Lower leg skin (tissue), 4 donors: ENCODE measurements around the gene TNFAIP8L3. TPM values are rescaled to one million over a fixed set of nuclear protein-coding genes. Genes with fewer than 3 reads are reported as not detected.

Experiments
- DNase-seq, 2 donors: peaks; one replicate each; pipeline ENCODE4 v3.0.0-alpha.2; 2019; ENCODE audit warnings: low spot score in 2 of 2
- H3K4me3 ChIP-seq: fragments of 200-600 bp; sonication (generic); 2 replicates; pipeline ENCODE4 v1.5.1; 2017; ENCODE audit warnings: mild to moderate bottlenecking, low read depth; ENCODE audit not compliant: poor library complexity, severe bottlenecking
- POLR2A ChIP-seq, 2 donors: fragments of 450-650 bp; IDR thresholded peaks; one replicate each; pipeline ENCODE4 v1.6.1; 2016 to 2017; ENCODE audit warnings: antibody characterized with exemption in 2 of 2, mild to moderate bottlenecking in 1 of 2, moderate library complexity in 1 of 2
- WGBS, 2 donors: methylation state at CpG; one replicate each; pipeline ENCODE4 v1.1.5; 2018; 5-methylcytosine and 5-hydroxymethylcytosine counted together
- intact Hi-C: fragments of 100-400 bp; cut with DNase I; formaldehyde crosslinking; loops from one replicate; pipeline ENCODE4 v1.15.0; 2023; ENCODE audit warnings: low total_unique reads
- total RNA-seq, 4 donors: library from RNA; depleted of rRNA; stranded (reverse); fragments of >200 nt; gene quantifications; one replicate each; pipeline ENCODE4 v1.1.0, GENCODE V29; 2016
- TF ChIP-seq, protein P1 (sequence below), 3 donors: fragments of 450-650 bp; IDR thresholded peaks; one replicate each; pipeline ENCODE4 v1.5.1; 2016; ENCODE audit warnings: antibody characterized with exemption in 3 of 3, mild to moderate bottlenecking in 3 of 3, moderate library complexity in 2 of 3

The TNFAIP8L3 gene
- total RNA-seq, 4 donors from 2014 or later: 13.6 to 27.2 (median 22.1) TPM

DNA sequence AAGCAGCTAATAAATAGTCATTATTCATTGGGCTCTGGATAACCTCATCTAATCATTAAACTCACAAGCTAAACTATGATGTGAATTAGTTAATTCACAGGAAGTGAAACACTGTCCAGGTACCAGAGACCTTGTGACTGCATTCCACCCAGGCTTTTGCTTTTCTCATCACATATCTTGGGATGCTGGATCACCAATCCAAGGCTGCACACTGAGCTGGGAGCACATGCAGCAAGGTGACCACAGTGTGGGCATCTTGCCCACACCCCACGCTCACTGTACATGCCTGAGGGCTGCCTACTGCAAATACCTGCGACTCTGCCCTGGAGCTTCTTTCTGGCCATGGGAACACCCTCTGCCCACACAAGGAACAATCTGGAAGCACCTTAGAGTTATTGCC is 40.6 kb upstream of the TNFAIP8L3 start:
- intact Hi-C loops: no loop called here
- no peak for DNase-seq
- no peak for TF ChIP-seq POLR2A (IDR thresholded peaks at IDR 0.05)
- TF ChIP-seq, protein P1, sequence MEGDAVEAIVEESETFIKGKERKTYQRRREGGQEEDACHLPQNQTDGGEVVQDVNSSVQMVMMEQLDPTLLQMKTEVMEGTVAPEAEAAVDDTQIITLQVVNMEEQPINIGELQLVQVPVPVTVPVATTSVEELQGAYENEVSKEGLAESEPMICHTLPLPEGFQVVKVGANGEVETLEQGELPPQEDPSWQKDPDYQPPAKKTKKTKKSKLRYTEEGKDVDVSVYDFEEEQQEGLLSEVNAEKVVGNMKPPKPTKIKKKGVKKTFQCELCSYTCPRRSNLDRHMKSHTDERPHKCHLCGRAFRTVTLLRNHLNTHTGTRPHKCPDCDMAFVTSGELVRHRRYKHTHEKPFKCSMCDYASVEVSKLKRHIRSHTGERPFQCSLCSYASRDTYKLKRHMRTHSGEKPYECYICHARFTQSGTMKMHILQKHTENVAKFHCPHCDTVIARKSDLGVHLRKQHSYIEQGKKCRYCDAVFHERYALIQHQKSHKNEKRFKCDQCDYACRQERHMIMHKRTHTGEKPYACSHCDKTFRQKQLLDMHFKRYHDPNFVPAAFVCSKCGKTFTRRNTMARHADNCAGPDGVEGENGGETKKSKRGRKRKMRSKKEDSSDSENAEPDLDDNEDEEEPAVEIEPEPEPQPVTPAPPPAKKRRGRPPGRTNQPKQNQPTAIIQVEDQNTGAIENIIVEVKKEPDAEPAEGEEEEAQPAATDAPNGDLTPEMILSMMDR (IDR thresholded peaks at IDR 0.05): no peak
- no peak overlapping the region for H3K4me3 ChIP-seq
- WGBS, 2 donors: 81 to 85% methylated on average over 2 of the region's 2 CpGs

DNA sequence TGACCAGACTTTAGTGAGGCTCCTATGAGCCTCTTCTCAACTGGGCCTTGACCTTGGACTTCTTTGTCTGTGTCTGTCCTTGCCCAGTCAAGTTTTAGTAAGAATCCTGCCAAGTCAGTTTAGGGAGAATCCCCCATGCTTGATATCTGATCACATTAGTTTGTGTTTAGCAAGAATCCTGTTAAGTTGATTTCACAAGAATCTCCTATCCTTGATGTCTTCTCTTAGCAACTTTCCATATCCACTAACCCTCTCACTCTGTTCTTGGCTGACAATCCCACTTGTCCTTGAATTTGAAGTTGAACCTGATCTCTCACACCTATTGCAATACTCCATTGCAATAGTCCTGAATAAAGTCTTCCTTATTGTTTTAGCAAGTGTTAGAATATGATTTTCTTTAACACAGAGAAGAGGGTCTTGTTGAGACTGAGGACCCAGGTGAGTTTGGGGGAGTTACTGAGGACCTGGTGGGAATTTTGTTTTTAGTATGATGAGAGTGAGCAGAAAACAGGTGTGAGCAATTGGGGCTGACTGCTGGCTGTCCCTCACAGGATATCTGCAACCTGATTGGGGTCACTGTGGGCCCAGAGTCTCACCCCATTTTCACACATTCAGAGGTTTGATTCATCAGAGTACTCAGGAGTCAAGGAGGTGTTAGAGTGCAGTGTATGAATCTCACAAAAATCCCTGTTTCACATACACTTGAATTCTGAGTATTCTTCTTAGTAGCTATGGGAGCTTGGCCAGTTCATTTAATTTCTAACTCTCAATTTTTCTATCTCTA is 39.9 kb upstream of the TNFAIP8L3 start:
- TF ChIP-seq, protein P1 (IDR thresholded peaks at IDR 0.05): no peak
- TF ChIP-seq POLR2A (IDR thresholded peaks at IDR 0.05): no peak
- DNase-seq: no peak
- H3K4me3 ChIP-seq: no peak overlapping the region
- intact Hi-C loops: no loop called here

DNA sequence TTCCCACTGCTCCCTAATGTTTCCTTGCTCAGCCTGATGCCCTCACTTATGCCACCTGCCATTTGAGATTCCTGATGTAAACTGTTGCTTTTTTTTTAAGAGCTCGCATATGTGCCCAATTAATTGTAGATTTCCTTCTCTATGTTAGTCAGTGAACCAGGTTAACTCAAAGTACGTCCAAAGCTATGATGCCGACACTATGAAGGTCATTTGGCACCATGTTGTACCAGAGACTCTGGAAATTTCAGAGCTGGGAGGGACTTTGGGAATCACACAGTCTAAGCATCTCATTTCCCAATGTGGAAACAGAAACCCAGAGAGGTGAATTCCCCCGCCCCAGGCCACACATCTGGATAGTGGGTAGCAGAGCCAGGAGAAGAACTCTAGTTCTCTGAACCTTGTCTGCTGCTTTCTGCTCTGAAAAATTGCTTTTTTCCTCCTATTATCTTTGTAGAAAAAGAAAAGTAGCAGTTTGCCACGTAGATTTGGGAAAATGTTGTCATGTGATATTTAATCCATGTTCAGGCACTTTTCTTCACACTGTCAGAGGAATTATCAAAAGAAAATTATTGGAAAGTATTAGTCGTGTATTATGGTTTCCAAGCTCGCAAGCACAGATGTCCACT is 38.5 kb upstream of the TNFAIP8L3 start:
- no peak for DNase-seq
- 37 to 57% methylated on average over 7 of the region's 7 CpGs for WGBS, 2 donors
- intact Hi-C loops: no loop called here
- H3K4me3 ChIP-seq: no peak overlapping the region
- TF ChIP-seq, protein P1 (IDR thresholded peaks at IDR 0.05): no peak

DNA sequence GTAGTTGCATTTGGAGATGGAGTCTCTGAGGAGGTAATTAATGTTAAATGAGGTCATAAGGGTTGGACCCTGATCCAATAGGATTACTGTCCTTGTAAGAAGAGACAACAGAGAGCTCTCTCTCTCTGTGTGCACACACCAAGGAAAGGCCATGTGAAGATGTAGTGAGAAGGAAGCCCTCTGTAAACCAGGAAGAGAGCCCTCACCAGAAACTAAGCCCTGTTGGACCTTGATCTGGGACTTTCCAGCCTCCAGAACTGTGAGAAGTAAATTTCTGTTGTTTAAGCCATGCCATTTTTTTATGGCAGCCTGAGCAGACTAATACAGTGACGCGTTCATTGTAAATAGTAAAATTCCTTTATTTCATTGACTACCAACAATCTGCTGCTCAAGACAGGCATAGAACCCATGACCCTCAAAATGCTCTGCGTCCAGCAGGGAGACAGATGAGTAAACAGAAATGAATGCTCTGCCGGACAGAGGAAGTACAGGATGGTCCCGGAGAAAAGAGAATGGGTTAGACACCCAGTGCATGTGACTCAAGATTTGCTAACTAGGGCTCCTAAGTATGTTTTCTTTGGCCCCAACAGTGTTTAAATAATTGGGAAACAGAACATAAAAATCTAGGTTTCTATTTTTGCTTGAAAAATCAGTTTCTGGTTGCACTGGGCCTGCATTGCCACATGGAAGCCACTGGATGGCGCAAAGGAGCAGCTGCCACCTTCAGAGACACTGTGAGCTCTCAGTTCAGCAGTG is 37.9 kb upstream of the TNFAIP8L3 start:
- H3K4me3 ChIP-seq: no peak overlapping the region
- intact Hi-C loops: no loop called here
- TF ChIP-seq POLR2A (IDR thresholded peaks at IDR 0.05): no peak
- TF ChIP-seq, protein P1 (IDR thresholded peaks at IDR 0.05): peak in 1 of 3 donors; percentile 47
- WGBS, 2 donors: 67% methylated on average over 6 of the region's 6 CpGs
- DNase-seq: peak; percentile 55 to 91

DNA sequence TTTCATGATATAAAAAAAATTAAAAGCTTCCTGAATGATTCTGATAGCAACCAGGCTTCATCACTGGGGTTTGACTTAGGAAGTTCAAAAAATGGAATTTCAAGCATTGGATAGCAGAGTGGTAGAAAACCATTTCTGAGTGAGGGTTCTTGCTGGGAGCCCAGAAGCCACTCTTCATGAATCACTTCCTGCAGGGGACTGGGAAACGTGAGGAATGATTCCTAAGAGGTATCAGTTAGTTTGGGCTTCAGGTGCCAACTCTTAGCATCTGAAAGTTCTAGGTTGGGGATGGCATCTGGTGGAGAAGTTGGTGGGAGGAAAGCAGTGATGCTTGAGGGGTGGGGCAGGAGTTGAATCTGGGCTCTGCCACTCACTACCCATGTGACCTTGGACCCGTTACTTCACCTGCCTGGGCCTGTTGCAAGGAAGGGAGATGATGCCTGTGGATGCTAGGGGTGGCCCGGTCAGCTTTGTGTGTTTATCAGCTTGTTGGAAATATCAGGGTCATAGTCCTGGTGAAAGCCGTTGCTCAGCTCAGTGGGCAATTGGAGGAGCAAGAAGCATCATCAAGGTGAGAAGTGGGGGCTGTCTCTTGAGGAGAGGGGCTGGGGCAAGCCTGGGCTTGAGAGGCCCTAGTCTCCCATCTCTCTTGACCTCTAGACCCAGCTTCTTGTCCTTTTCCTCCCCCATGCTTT is 37.0 kb upstream of the TNFAIP8L3 start:
- DNase-seq: no peak
- no peak overlapping the region for H3K4me3 ChIP-seq
- intact Hi-C loops: no loop called here
- TF ChIP-seq POLR2A (IDR thresholded peaks at IDR 0.05): no peak
- TF ChIP-seq, protein P1 (IDR thresholded peaks at IDR 0.05): no peak
- 80 to 82% methylated on average over 4 of the region's 4 CpGs for WGBS, 2 donors
